Activated CD4-positive, alpha-beta T cell treated with anti-CD3 and anti-CD28 coated beads for 36 hours (primary cell): ENCODE measurements around the gene SLC24A4. TPM values are rescaled to one million over a fixed set of nuclear protein-coding genes. Genes with fewer than 3 reads are reported as not detected.

Source experiments
- ATAC-seq: fragments of 200-7000 bp; cut with Tn5 transposase; one replicate; pipeline ENCODE4 v1.10.0; 2021; ENCODE audit warnings: mild to moderate bottlenecking, moderate library complexity
- CTCF ChIA-PET: fragments of 350-600 bp; sonication (Branson Sonifier 250); formaldehyde crosslinking; loops from one replicate; lab custom pipeline; 2021; ENCODE audit warnings: antibody characterized with exemption; lab: Charles Lee
- POLR2A ChIA-PET: fragments of 350-600 bp; sonication (Branson Sonifier 250); formaldehyde crosslinking; loops from one replicate; lab custom pipeline; 2021; ENCODE audit warnings: antibody characterized with exemption, inconsistent platforms; lab: Charles Lee
- DNase-seq: peaks from one replicate; pipeline ENCODE4 v3.0.0-alpha.2; 2020
- H3K27ac Mint-ChIP-seq: one replicate; pipeline ENCODE4 v1.8.0; 2021; ENCODE audit warnings: mixed read lengths
- H3K27me3 Mint-ChIP-seq: one replicate; pipeline ENCODE4 v1.8.0; 2021; ENCODE audit warnings: mixed read lengths
- H3K36me3 Mint-ChIP-seq: one replicate; pipeline ENCODE4 v1.8.0; 2021; ENCODE audit warnings: low read depth, mixed read lengths
- H3K4me1 Mint-ChIP-seq: one replicate; pipeline ENCODE4 v1.8.0; 2021; ENCODE audit warnings: mixed read lengths
- H3K4me3 Mint-ChIP-seq: one replicate; pipeline ENCODE4 v1.8.0; 2021; ENCODE audit warnings: mild to moderate bottlenecking, moderate library complexity, mixed read lengths
- H3K9me3 Mint-ChIP-seq: one replicate; pipeline ENCODE4 v1.8.0; 2021; ENCODE audit warnings: low read depth, mixed read lengths
- intact Hi-C, 2 experiments: fragments of 100-400 bp; cut with DNase I in 1 of 2; cut with micrococcal nuclease in 1 of 2; formaldehyde crosslinking; loops; one replicate each; pipeline versions ENCODE4 v1.14.2 to v1.15.1; 2022 to 2024; cut with DNase I, micrococcal nuclease
- total RNA-seq, 2 experiments: library from RNA; stranded (reverse); gene quantifications; one replicate each; pipeline ENCODE4 v1.2.3, GENCODE V29; 2021

The SLC24A4 gene
- total RNA-seq, 2 experiments from 2014 or later, result not detected

GRCh38 chr14:92409043-92409442 lies 86.1 kb downstream of the SLC24A4 start:
- no peak overlapping the region for H3K27ac Mint-ChIP-seq
- no peak for DNase-seq

DNA sequence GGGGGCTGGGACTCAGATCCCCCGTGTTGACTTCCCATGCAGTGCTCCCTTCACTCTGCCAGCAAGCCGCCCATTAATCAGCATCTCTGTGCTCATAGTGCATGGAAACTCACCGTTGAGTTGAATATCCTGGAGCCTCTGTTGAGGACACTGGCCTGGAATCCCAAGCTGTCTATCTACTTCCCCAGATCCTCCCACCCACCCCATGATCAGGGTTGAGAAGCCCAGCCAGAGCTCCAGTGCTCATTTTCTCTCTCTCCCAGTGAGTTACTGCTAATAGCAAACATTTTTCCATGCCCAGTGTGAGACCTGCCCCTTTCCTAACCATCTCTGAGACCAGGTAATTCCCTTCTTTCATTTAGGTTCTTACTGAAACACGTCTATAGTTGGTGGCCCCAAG lies 88.2 kb downstream of the SLC24A4 start:
- Mint-ChIP-seq H3K9me3 (peaks cover 7% of the 10 kb centered on the region), H3K4me1 (no peaks in the 10 kb centered on the region), H3K4me3 (no peak overlapping the region), H3K36me3 (no peaks in the 10 kb centered on the region), H3K27me3 (no peaks in the 10 kb centered on the region), H3K27ac (no peak overlapping the region)
- POLR2A ChIA-PET, result no interaction called here
- ATAC-seq, result no peak
- DNase-seq, result no peak
- intact Hi-C loops, result no loop called here
- CTCF ChIA-PET, result no interaction called here

More at GRCh38 chr14:92409043-92409442, 86.1 kb downstream of the SLC24A4 start:
- Mint-ChIP-seq H3K4me1 (no peaks in the 10 kb centered on the region), H3K27me3 (peaks cover 2% of the 10 kb centered on the region), H3K36me3 (no peaks in the 10 kb centered on the region), H3K4me3 (no peak overlapping the region), H3K9me3 (peaks cover 7% of the 10 kb centered on the region)
- no peak for ATAC-seq
- ChIA-PET CTCF (no interaction called here), POLR2A (no interaction called here)
- intact Hi-C loops, result no loop called here

DNA sequence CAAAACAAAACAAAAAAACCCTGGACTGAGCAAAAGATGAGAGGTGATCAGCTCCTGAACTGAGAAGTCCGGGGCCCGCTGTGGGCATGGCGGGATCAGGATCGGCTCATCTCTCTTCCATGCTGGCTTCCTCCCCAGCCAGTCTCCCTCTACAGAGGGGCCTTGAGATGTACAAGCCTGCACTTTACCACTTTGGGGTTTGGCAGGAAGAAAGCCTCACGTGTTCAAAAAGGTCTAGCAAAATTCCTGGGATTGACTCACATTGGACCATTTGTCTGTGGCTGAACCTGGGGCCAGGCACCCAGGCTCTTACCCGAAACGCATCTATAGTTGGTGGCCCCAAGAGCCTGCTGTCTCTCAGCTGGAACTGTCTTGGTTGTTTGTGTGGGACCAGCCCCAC lies 89.0 kb downstream of the SLC24A4 start:
- ATAC-seq, result no peak

GRCh38 chr14:92412912-92413311 lies 89.9 kb downstream of the SLC24A4 start:
- Mint-ChIP-seq H3K27ac (no peak overlapping the region), H3K4me3 (no peak overlapping the region), H3K9me3 (no peaks in the 10 kb centered on the region), H3K4me1 (no peaks in the 10 kb centered on the region), H3K36me3 (no peaks in the 10 kb centered on the region), H3K27me3 (no peaks in the 10 kb centered on the region)
- ChIA-PET CTCF (no interaction called here), POLR2A (no interaction called here)
- ATAC-seq, result no peak
- DNase-seq, result no peak
- intact Hi-C loops, result no loop called here

More for the DNA sequence above, 89.0 kb downstream of the SLC24A4 start:
- Mint-ChIP-seq H3K4me3 (no peak overlapping the region), H3K9me3 (peaks cover 5% of the 10 kb centered on the region), H3K4me1 (no peaks in the 10 kb centered on the region), H3K27ac (no peak overlapping the region), H3K27me3 (no peaks in the 10 kb centered on the region), H3K36me3 (no peaks in the 10 kb centered on the region)
- DNase-seq, result no peak
- ChIA-PET POLR2A (no interaction called here), CTCF (no interaction called here)
- intact Hi-C loops, result no loop called here

GRCh38 chr14:92413379-92413778 lies 90.4 kb downstream of the SLC24A4 start:
- Mint-ChIP-seq H3K27ac (no peak overlapping the region), H3K9me3 (no peaks in the 10 kb centered on the region), H3K4me1 (no peaks in the 10 kb centered on the region), H3K27me3 (no peaks in the 10 kb centered on the region), H3K4me3 (no peak overlapping the region), H3K36me3 (no peaks in the 10 kb centered on the region)
- POLR2A ChIA-PET, result no interaction called here
- DNase-seq, result no peak
- intact Hi-C loops, result no loop called here
- ATAC-seq, result no peak
- CTCF ChIA-PET, result no interaction called here

DNA sequence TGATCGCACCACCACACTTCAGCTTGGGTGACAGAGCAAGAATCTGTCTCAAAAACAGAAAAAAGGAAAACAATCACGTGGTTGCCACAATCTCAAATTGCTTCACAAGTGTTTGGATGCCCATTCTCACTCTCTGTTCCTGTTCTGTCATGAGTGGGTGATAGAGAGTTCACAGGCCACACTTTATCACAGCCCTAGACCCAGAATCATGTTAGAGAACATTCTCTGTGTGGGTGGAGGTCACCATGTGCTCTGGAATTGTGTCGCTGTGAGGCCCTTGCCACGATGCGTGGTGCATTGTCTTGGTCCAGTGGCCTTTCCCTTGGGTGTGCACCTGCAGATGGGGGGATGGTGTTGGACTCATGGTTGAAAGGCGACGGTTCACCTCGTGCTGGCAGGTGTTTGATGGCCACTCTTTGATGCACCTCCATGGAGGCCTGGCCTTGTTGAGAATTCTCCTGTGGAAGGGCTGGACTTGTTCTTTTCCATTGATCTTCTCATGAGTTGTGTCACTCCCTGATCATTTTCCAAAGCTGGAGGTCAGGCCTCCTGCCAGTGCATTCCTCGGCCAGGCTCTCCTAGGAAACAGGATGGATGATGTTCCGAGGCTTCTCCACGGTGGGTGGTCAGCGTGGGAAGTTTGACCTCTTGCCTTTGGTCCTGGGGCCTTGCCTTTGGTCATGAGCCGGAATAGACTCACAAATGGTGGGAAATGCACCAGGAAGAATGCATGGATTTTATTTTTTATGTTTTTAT lies 91.9 kb downstream of the SLC24A4 start:
- ATAC-seq (no peak), DNase-seq (no peak)
- Mint-ChIP-seq H3K9me3 (no peaks in the 10 kb centered on the region), H3K27me3 (no peaks in the 10 kb centered on the region), H3K4me1 (no peaks in the 10 kb centered on the region), H3K27ac (no peak overlapping the region), H3K4me3 (no peak overlapping the region), H3K36me3 (no peaks in the 10 kb centered on the region)
- ChIA-PET POLR2A (interaction anchor here (0.7 kb wide), 1 partner anchor 81 kb away, joined by 4 read pairs; no protein-coding TSS in a partner anchor), CTCF (no interaction called here)
- intact Hi-C loops, result no loop called here

DNA sequence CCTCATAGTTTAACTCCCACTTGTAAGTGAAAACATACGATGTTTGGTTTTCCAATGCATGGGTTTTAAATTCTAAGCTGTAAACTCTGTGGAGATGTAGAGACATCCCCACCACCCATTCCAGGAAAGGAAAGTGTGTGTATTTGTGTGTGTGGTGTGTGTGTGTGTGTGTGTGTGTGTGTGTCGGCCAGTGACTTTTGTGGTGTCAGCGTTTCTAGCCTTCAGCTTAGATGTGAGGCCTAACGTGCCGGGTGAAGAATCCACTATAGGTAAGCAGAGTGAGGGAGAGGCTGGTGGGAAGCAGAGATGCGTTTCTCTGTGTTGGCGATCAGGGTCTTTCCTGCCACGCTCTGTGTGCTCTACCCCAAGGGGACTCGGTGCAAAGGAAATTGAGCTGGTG lies 93.0 kb downstream of the SLC24A4 start:
- intact Hi-C loops, result no loop called here
- H3K27me3 Mint-ChIP-seq, result no peaks in the 10 kb centered on the region
- ChIA-PET POLR2A (interaction anchor here (0.8 kb wide), 1 partner anchor 14 kb away, joined by 5 read pairs; no protein-coding TSS in a partner anchor), CTCF (no interaction called here)
- no peak overlapping the region for H3K27ac Mint-ChIP-seq
- H3K4me1 Mint-ChIP-seq, result no peaks in the 10 kb centered on the region
- no peaks in the 10 kb centered on the region for H3K36me3 Mint-ChIP-seq
- no peaks in the 10 kb centered on the region for H3K9me3 Mint-ChIP-seq
- ATAC-seq (no peak), DNase-seq (no peak)
- no peak overlapping the region for H3K4me3 Mint-ChIP-seq

DNA sequence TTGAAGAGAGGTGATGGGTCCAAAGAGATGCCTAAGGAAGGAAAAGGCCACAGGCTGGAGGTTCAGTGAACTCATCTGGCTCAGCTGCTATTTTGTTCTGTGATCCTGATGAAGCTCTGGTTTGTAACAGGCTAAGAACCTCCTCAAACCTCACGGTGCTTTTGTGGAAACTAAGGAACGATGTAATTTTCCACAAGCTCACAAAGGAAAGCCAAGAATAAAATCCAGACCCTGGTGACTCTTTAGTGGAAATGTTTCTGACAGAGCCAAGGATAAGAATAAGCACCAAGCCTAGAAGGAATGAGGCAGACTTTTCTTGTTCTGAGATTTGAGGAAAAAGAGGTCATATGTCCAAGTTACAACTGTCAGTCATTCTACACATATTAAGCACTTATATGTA lies 93.6 kb downstream of the SLC24A4 start:
- ChIA-PET POLR2A (interaction anchor here (0.8 kb wide), 1 partner anchor 13 kb away, joined by 5 read pairs; no protein-coding TSS in a partner anchor), CTCF (no interaction called here)
- no peak overlapping the region for H3K27ac Mint-ChIP-seq
- no peaks in the 10 kb centered on the region for H3K4me1 Mint-ChIP-seq
- no peaks in the 10 kb centered on the region for H3K27me3 Mint-ChIP-seq
- no peaks in the 10 kb centered on the region for H3K9me3 Mint-ChIP-seq
- H3K36me3 Mint-ChIP-seq, result no peaks in the 10 kb centered on the region
- no peak for DNase-seq
- no peak overlapping the region for H3K4me3 Mint-ChIP-seq
- no peak for ATAC-seq
- intact Hi-C loops, result no loop called here

- H3K4me3 Mint-ChIP-seq, result no peak overlapping the region
Observed at GRCh38 chr14:92417759-92418158, 94.8 kb downstream of the SLC24A4 start.

DNA sequence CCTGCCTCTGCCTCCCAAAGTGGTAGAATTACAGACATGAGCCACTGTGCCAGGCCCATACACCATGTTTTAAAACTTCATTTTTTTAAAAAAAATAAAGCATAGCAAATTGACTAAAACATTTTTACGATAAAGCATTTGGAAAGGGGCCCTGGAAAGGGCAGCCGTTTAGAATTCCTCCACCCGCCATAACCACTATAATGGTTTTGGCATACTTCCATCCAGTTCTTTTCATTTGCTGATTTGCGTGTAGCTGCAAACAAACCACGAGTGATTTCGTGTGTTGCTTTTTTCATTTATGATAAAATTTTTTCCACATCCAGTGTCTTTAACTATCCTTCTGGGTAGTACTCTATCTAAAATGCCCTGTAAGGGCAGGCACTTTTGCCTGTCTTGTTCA lies 98.8 kb downstream of the SLC24A4 start:
- Mint-ChIP-seq H3K4me1 (peaks cover 5% of the 10 kb centered on the region), H3K27me3 (no peaks in the 10 kb centered on the region), H3K27ac (no peak overlapping the region), H3K36me3 (no peaks in the 10 kb centered on the region), H3K4me3 (no peak overlapping the region), H3K9me3 (no peaks in the 10 kb centered on the region)
- ATAC-seq (no peak), DNase-seq (no peak)
- intact Hi-C loops, result no loop called here
- ChIA-PET POLR2A (no interaction called here), CTCF (no interaction called here)

More at GRCh38 chr14:92417759-92418158, 94.8 kb downstream of the SLC24A4 start:
- Mint-ChIP-seq H3K9me3 (no peaks in the 10 kb centered on the region), H3K36me3 (no peaks in the 10 kb centered on the region), H3K27ac (no peak overlapping the region), H3K4me1 (no peaks in the 10 kb centered on the region), H3K27me3 (no peaks in the 10 kb centered on the region)
- intact Hi-C loops, result no loop called here
- CTCF ChIA-PET, result interaction anchor here (0.5 to 1.1 kb wide), 3 partner anchors 36 to 196 kb away, joined by 3 read pairs; no protein-coding TSS in a partner anchor
- POLR2A ChIA-PET, result no interaction called here
- DNase-seq, result no peak
- ATAC-seq, result no peak

- CTCF ChIA-PET, result interaction anchor here (0.6 kb wide), 1 partner anchor 384 kb away, joined by 3 read pairs; no protein-coding TSS in a partner anchor
Observed at GRCh38 chr14:92425101-92425500, 102.1 kb downstream of the SLC24A4 start.

DNA sequence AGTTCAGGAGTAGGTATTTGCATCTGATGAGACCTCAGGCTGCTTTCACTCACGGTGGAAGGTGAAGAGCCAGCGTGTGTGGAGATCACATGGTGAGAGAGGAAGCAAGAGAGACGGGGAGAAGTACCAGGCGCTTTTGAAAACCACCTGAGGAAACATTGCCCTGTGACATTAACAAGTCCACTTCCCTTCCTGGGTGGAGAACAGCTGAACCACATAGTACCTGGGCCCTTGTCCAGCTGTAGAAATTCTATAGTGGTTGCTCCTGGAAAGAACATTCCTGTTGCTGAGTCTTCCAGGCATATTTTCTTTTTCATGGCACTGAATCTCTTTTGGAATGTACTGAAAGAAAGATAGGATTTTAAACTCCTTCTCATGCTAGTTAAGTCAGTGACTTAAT lies 103.3 kb downstream of the SLC24A4 start:
- H3K4me1 Mint-ChIP-seq, result peaks cover 5% of the 10 kb centered on the region
- ATAC-seq (no peak), DNase-seq (no peak)
- no peaks in the 10 kb centered on the region for H3K9me3 Mint-ChIP-seq
- CTCF ChIA-PET, result no interaction called here
- intact Hi-C loops, result no loop called here
- no peaks in the 10 kb centered on the region for H3K27me3 Mint-ChIP-seq
- H3K27ac Mint-ChIP-seq, result no peak overlapping the region
- POLR2A ChIA-PET, result no interaction called here
- H3K4me3 Mint-ChIP-seq, result no peak overlapping the region
- H3K36me3 Mint-ChIP-seq, result no peaks in the 10 kb centered on the region

More at GRCh38 chr14:92425101-92425500, 102.1 kb downstream of the SLC24A4 start:
- no peak overlapping the region for H3K4me3 Mint-ChIP-seq
- peaks cover 5% of the 10 kb centered on the region for H3K4me1 Mint-ChIP-seq
- no peaks in the 10 kb centered on the region for H3K27me3 Mint-ChIP-seq
- H3K9me3 Mint-ChIP-seq, result no peaks in the 10 kb centered on the region
- POLR2A ChIA-PET, result no interaction called here
- H3K27ac Mint-ChIP-seq, result no peak overlapping the region
- DNase-seq, result no peak
- ATAC-seq, result no peak
- intact Hi-C loops, result no loop called here
- H3K36me3 Mint-ChIP-seq, result no peaks in the 10 kb centered on the region
